Measurements from ENCODE around the gene TAF4.

The TAF4 gene

DNA sequence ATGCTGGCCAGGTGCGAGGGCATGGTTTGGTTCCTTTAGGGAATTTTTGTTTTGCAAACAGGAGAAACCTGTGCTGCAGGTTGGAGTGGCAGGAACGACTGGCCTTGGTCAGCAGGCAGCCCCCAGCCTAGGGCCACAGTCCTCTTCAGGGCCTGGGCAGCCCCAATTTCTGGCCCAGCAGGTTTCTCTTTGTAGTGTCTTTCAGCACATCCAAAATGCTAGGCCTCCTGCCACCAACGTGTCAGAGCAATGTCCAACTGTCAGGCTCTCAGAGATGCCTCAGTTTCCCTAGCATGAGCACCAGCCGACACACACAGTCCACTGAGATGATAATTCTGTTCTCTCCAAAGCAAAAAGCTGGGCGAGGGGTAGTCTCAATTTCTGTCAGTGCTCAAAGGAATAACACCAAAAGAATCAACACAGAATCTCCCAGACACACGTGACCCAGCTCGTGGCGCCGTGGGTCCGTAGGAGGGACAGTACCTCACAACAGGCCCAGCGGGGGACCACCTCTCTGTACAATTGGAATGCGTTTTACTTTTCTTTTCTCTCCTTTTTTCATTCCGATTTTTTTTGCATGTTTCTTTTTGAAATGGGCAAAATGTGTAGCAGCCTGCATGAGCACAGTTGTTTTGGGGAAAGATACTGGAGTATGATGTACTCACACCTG, 125.9 kb downstream of the TAF4 start:
- peaks cover 8% of the 10 kb centered on the region for H3K27me3 ChIP-seq (replicated peaks; ENCODE audit: control insufficient read depth, insufficient read depth, low read length)
- no peak overlapping the region for H3K9ac ChIP-seq (ENCODE audit: low read length)
- no peaks in the 10 kb centered on the region for H3K36me3 ChIP-seq (ENCODE audit: control insufficient read depth, insufficient read depth, low read length, severe bottlenecking)
- no peak for DNase-seq (ENCODE audit: low read depth)
- H3K9me3 ChIP-seq (ENCODE audit: control insufficient read depth, low read length) = no peaks in the 10 kb centered on the region
- H3K4me3 ChIP-seq (ENCODE audit: low read length) = no peak overlapping the region
- H3K4me1 ChIP-seq (ENCODE audit: control insufficient read depth, insufficient read depth, low read length) = no peaks in the 10 kb centered on the region

DNA sequence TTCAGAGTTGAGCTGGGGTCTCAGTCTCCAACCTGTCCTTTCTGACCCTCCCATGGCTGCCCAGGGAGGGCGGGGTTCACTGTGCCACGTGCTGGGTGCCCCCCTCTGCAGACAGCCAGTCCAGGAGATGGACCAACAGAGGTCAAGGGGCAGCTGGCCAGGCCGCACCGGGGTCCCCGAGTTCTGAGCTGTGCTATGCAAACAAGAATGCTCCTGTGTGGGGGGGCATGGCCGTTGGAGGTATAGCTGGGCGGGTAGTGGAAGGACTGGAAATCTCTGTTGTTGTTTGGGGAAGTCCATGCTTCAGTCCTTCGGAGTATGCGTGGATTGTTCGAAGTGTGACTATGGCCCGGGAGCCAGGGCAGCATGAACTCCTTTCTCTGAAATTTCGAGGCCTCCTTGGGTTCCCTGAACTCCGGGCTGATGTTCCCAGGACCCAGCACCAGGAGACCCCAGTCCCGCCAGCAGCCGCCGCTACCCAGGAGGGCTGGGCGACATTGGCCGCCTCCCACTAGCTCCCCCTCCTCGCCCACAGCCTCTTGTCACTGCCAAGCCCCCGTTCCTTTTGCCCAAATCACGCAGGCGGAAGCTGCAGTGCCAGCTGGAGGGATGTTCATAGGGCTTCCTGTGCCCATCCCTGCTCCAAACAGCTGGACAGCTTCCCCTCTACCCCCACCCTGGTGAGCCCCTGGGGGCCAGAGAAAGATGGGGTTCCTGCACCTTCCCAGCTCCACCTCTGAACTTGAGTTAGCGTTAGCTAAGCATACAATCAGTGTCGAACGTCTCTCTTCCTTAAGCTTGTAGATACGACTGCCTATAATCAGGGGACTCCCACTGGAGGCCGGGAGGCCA, 126.6 kb downstream of the TAF4 start:
- no peak for DNase-seq (ENCODE audit: low read depth)
- H3K27me3 ChIP-seq (replicated peaks; ENCODE audit: control insufficient read depth, insufficient read depth, low read length) = peaks cover 8% of the 10 kb centered on the region

DNA sequence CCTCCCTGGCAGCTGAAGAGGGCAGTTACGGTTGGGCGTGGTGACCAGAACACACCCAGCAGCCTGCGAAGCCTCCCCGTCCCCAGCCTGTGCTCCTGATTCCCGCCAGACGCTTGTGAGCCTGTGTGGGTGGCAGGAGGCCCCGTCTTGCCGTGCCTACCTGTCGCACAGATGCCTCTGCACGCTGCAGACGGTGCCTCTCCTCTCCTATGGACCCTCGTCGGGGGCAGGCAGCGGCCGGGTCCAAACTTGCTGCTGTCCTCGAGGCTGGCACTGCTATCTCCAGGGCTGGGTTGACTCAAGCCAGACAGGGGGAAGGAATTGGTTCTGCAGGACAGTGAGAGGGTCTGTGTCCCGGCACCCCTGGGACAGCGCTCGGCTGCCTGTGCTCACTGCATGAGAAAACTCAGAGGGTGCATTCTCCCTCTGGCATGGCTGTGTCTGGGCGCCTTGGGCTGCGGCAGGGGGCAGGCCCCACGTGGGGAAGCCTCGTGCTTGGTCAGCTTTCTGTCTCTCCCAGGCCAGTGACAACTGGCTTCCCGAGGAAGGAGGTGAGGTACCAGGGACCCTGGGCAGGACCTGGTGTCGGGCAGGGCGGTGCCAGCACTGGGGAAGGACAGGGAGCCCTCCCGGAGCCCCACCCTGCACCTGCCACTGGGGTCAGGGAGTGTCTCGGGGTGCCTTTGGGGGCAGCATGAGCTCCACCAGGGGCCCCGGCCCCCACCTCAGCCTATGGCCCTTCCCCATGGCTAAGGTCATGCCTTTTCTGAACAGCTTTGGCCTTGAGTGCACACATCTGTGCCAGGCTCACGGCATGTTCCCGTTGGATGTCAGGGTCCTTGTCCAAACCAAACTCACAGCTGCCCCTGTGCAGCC, 127.5 kb downstream of the TAF4 start:
- Histone ChIP-seq H3K4me3 (ENCODE audit: low read length) (no peak overlapping the region), H3K4me1 (ENCODE audit: control insufficient read depth, insufficient read depth, low read length) (no peaks in the 10 kb centered on the region), H3K27me3 (replicated peaks; ENCODE audit: control insufficient read depth, insufficient read depth, low read length) (peaks cover 8% of the 10 kb centered on the region), H3K36me3 (ENCODE audit: control insufficient read depth, insufficient read depth, low read length, severe bottlenecking) (no peaks in the 10 kb centered on the region), H3K9me3 (ENCODE audit: control insufficient read depth, low read length) (no peaks in the 10 kb centered on the region), H3K9ac (ENCODE audit: low read length) (no peak overlapping the region)
- no peak for DNase-seq (ENCODE audit: low read depth)

More for the DNA sequence above, 126.6 kb downstream of the TAF4 start:
- no peaks in the 10 kb centered on the region for H3K9me3 ChIP-seq (ENCODE audit: control insufficient read depth, low read length)
- no peak overlapping the region for H3K4me3 ChIP-seq (ENCODE audit: low read length)
- no peaks in the 10 kb centered on the region for H3K4me1 ChIP-seq (ENCODE audit: control insufficient read depth, insufficient read depth, low read length)
- no peak overlapping the region for H3K9ac ChIP-seq (ENCODE audit: low read length)
- no peaks in the 10 kb centered on the region for H3K36me3 ChIP-seq (ENCODE audit: control insufficient read depth, insufficient read depth, low read length, severe bottlenecking)

GRCh38 chr20:61937146-61937962, 128.3 kb downstream of the TAF4 start:
- DNase-seq (ENCODE audit: low read depth) = no peak
- Histone ChIP-seq H3K9ac (ENCODE audit: low read length) (no peak overlapping the region), H3K4me1 (ENCODE audit: control insufficient read depth, insufficient read depth, low read length) (no peaks in the 10 kb centered on the region), H3K9me3 (ENCODE audit: control insufficient read depth, low read length) (no peaks in the 10 kb centered on the region), H3K27me3 (replicated peaks; ENCODE audit: control insufficient read depth, insufficient read depth, low read length) (peaks cover 8% of the 10 kb centered on the region), H3K4me3 (ENCODE audit: low read length) (no peak overlapping the region), H3K36me3 (ENCODE audit: control insufficient read depth, insufficient read depth, low read length, severe bottlenecking) (no peaks in the 10 kb centered on the region)

- no peak overlapping the region for H3K9ac ChIP-seq (ENCODE audit: low read length)
- no peak for DNase-seq (ENCODE audit: low read depth)
Observed at GRCh38 chr20:61936701-61937131, 129.0 kb downstream of the TAF4 start.

GRCh38 chr20:61935926-61936700, 129.6 kb downstream of the TAF4 start:
- H3K4me1 ChIP-seq (ENCODE audit: control insufficient read depth, insufficient read depth, low read length) = no peaks in the 10 kb centered on the region
- DNase-seq (ENCODE audit: low read depth) = no peak
- no peaks in the 10 kb centered on the region for H3K36me3 ChIP-seq (ENCODE audit: control insufficient read depth, insufficient read depth, low read length, severe bottlenecking)
- peaks cover 8% of the 10 kb centered on the region for H3K27me3 ChIP-seq (replicated peaks; ENCODE audit: control insufficient read depth, insufficient read depth, low read length)
- H3K4me3 ChIP-seq (ENCODE audit: low read length) = no peak overlapping the region
- H3K9ac ChIP-seq (ENCODE audit: low read length) = no peak overlapping the region
- no peaks in the 10 kb centered on the region for H3K9me3 ChIP-seq (ENCODE audit: control insufficient read depth, low read length)

More at GRCh38 chr20:61936701-61937131, 129.0 kb downstream of the TAF4 start:
- H3K36me3 ChIP-seq (ENCODE audit: control insufficient read depth, insufficient read depth, low read length, severe bottlenecking) = no peaks in the 10 kb centered on the region
- H3K4me3 ChIP-seq (ENCODE audit: low read length) = no peak overlapping the region
- peaks cover 8% of the 10 kb centered on the region for H3K27me3 ChIP-seq (replicated peaks; ENCODE audit: control insufficient read depth, insufficient read depth, low read length)
- H3K9me3 ChIP-seq (ENCODE audit: control insufficient read depth, low read length) = no peaks in the 10 kb centered on the region
- H3K4me1 ChIP-seq (ENCODE audit: control insufficient read depth, insufficient read depth, low read length) = no peaks in the 10 kb centered on the region

- H3K4me1 ChIP-seq (ENCODE audit: control insufficient read depth, insufficient read depth, low read length) = no peaks in the 10 kb centered on the region
- H3K9ac ChIP-seq (ENCODE audit: low read length) = no peak overlapping the region
- H3K4me3 ChIP-seq (ENCODE audit: low read length) = no peak overlapping the region
- no peak for DNase-seq (ENCODE audit: low read depth)
- H3K27me3 ChIP-seq (replicated peaks; ENCODE audit: control insufficient read depth, insufficient read depth, low read length) = peaks cover 8% of the 10 kb centered on the region
- H3K9me3 ChIP-seq (ENCODE audit: control insufficient read depth, low read length) = no peaks in the 10 kb centered on the region
- H3K36me3 ChIP-seq (ENCODE audit: control insufficient read depth, insufficient read depth, low read length, severe bottlenecking) = no peaks in the 10 kb centered on the region
Observed at GRCh38 chr20:61934716-61935530, 130.8 kb downstream of the TAF4 start.

- no peak overlapping the region for H3K9ac ChIP-seq (ENCODE audit: low read length)
- peaks cover 6% of the 10 kb centered on the region for H3K27me3 ChIP-seq (replicated peaks; ENCODE audit: control insufficient read depth, insufficient read depth, low read length)
- no peaks in the 10 kb centered on the region for H3K36me3 ChIP-seq (ENCODE audit: control insufficient read depth, insufficient read depth, low read length, severe bottlenecking)
- H3K9me3 ChIP-seq (ENCODE audit: control insufficient read depth, low read length) = no peaks in the 10 kb centered on the region
- no peak overlapping the region for H3K4me3 ChIP-seq (ENCODE audit: low read length)
- H3K4me1 ChIP-seq (ENCODE audit: control insufficient read depth, insufficient read depth, low read length) = no peaks in the 10 kb centered on the region
- no peak for DNase-seq (ENCODE audit: low read depth)
Observed at GRCh38 chr20:61933951-61934715, 131.5 kb downstream of the TAF4 start.

DNA sequence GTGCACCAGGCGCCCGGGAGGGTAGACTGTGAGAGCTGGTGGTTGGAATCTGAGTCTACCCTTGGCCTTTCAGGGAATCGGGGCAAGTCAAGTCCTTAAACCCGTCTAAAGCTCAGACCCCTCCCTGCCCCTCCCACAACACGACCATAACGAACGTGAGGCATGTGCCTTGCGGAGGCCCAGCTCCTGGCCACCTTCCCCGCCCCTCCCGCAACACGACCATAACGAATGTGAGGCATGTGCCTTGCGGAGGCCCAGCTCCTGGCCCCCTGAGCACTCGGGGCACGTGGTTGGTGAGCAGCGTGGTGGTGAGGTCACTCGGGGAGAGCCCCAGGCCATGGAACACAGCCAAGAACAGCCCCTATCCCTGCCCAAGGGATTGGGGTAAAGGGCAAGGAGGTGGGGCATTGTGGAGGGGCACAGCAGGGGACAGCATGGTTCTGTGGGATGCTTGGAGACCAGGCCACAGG, 132.2 kb downstream of the TAF4 start:
- H3K4me3 ChIP-seq (ENCODE audit: low read length) = no peak overlapping the region
- no peaks in the 10 kb centered on the region for H3K9me3 ChIP-seq (ENCODE audit: control insufficient read depth, low read length)
- H3K36me3 ChIP-seq (ENCODE audit: control insufficient read depth, insufficient read depth, low read length, severe bottlenecking) = no peaks in the 10 kb centered on the region
- no peak overlapping the region for H3K9ac ChIP-seq (ENCODE audit: low read length)
- H3K27me3 ChIP-seq (replicated peaks; ENCODE audit: control insufficient read depth, insufficient read depth, low read length) = peaks cover 5% of the 10 kb centered on the region
- H3K4me1 ChIP-seq (ENCODE audit: control insufficient read depth, insufficient read depth, low read length) = no peaks in the 10 kb centered on the region
- no peak for DNase-seq (ENCODE audit: low read depth)
